Stimulated activated naive CD8-positive, alpha-beta T cell treated with anti-CD3 and anti-CD28 coated beads, Interleukin-15, amount 100 ng/mL, for 72 hours (primary cell): Measurements from ENCODE around the gene PPA2.
"Not testable (repeated sequence)": the region's sequence is repeated elsewhere in the genome, so short reads cannot be mapped to it uniquely, and the experiment has no call there.

Experiments
- ATAC-seq: fragments of 150-1000 bp; cut with Tn5 transposase; 2 replicates; pipeline ENCODE4 v1.10.0; 2021; ENCODE audit warnings: mild to moderate bottlenecking, moderate library complexity
- DNase-seq, 2 donors: peaks; one replicate each; pipeline ENCODE4 v3.0.0; 2021 to 2022
- H3K27ac Mint-ChIP-seq, 2 donors: one replicate each; pipeline ENCODE4 v1.8.0; 2022; ENCODE audit warnings: mild to moderate bottlenecking in 2 of 2, mixed read lengths in 2 of 2, moderate library complexity in 2 of 2
- H3K27me3 Mint-ChIP-seq: one replicate; pipeline ENCODE4 v1.8.0; 2022; ENCODE audit warnings: mixed read lengths
- H3K4me1 Mint-ChIP-seq: one replicate; pipeline ENCODE4 v1.8.0; 2022; ENCODE audit warnings: mild to moderate bottlenecking, mixed read lengths
- H3K4me3 Mint-ChIP-seq, 2 donors: one replicate each; pipeline ENCODE4 v1.8.0; 2022; ENCODE audit warnings: mild to moderate bottlenecking in 2 of 2, mixed read lengths in 2 of 2, moderate library complexity in 1 of 2
- H3K9me3 Mint-ChIP-seq, 2 donors: one replicate each; pipeline ENCODE4 v1.8.0; 2022; ENCODE audit warnings: mixed read lengths in 2 of 2

Gene PPA2

GRCh38 chr4:105469736-105470135 is 4.1 kb downstream of the PPA2 start:
- H3K4me1 Mint-ChIP-seq: peaks cover 31% of the 10 kb centered on the region
- ATAC-seq: no peak

GRCh38 chr4:105466580-105466979 is 7.3 kb downstream of the PPA2 start:
- peaks cover 15 to 29% of the 10 kb centered on the region in 2 donors for H3K9me3 Mint-ChIP-seq
- H3K27ac Mint-ChIP-seq: no peak overlapping the region
- DNase-seq: no peak
- H3K4me1 Mint-ChIP-seq: peaks cover 32% of the 10 kb centered on the region
- H3K4me3 Mint-ChIP-seq: no peak overlapping the region
- H3K27me3 Mint-ChIP-seq: no peaks in the 10 kb centered on the region
- no peak for ATAC-seq

More at GRCh38 chr4:105469736-105470135, 4.1 kb downstream of the PPA2 start:
- Mint-ChIP-seq H3K27ac (no peak overlapping the region), H3K4me3 (no peak overlapping the region), H3K9me3 (peaks cover 9% of the 10 kb centered on the region in 2 donors), H3K27me3 (no peaks in the 10 kb centered on the region)
- DNase-seq: no peak

- H3K27me3 Mint-ChIP-seq, H3K4me3 Mint-ChIP-seq, H3K27ac Mint-ChIP-seq, ATAC-seq, DNase-seq: not testable (repeated sequence)
- H3K9me3 Mint-ChIP-seq: peaks cover 15 to 29% of the 10 kb centered on the region in 2 donors
- peaks cover 21% of the 10 kb centered on the region for H3K4me1 Mint-ChIP-seq
Measured at GRCh38 chr4:105464563-105464962, 9.3 kb downstream of the PPA2 start.

- Mint-ChIP-seq H3K4me3 (no peak overlapping the region), H3K4me1 (peaks cover 18% of the 10 kb centered on the region), H3K27me3 (no peaks in the 10 kb centered on the region)
Measured at GRCh38 chr4:105462576-105462975, 11.3 kb downstream of the PPA2 start.

GRCh38 chr4:105461621-105462382 is 12.1 kb downstream of the PPA2 start:
- H3K4me3 Mint-ChIP-seq: no peak overlapping the region
- DNase-seq: no peak
- H3K27ac Mint-ChIP-seq: no peak overlapping the region
- ATAC-seq: no peak
- H3K9me3 Mint-ChIP-seq: peaks cover 15 to 29% of the 10 kb centered on the region in 2 donors
- H3K4me1 Mint-ChIP-seq: peaks cover 11% of the 10 kb centered on the region
- H3K27me3 Mint-ChIP-seq: no peaks in the 10 kb centered on the region

More at GRCh38 chr4:105462576-105462975, 11.3 kb downstream of the PPA2 start:
- ATAC-seq (no peak), DNase-seq (no peak)
- Mint-ChIP-seq H3K27ac (no peak overlapping the region), H3K9me3 (peaks cover 15 to 29% of the 10 kb centered on the region in 2 donors)

GRCh38 chr4:105461221-105461620 is 12.6 kb downstream of the PPA2 start:
- Mint-ChIP-seq H3K27me3 (no peaks in the 10 kb centered on the region), H3K9me3 (peaks cover 15 to 28% of the 10 kb centered on the region in 2 donors), H3K4me3 (no peak overlapping the region), H3K4me1 (peaks cover 12% of the 10 kb centered on the region), H3K27ac (no peak overlapping the region)
- DNase-seq: no peak
- ATAC-seq: no peak

- peaks cover 13% of the 10 kb centered on the region for H3K4me1 Mint-ChIP-seq
- H3K27ac Mint-ChIP-seq: no peak overlapping the region
- H3K4me3 Mint-ChIP-seq: no peak overlapping the region
- ATAC-seq (no peak), DNase-seq (no peak)
- no peaks in the 10 kb centered on the region for H3K27me3 Mint-ChIP-seq
- H3K9me3 Mint-ChIP-seq: peaks cover 9 to 20% of the 10 kb centered on the region in 2 donors
Measured at GRCh38 chr4:105460306-105460705, 13.6 kb downstream of the PPA2 start.

GRCh38 chr4:105458541-105458940 is 15.3 kb downstream of the PPA2 start:
- not testable (repeated sequence) for H3K4me3 Mint-ChIP-seq, DNase-seq, ATAC-seq, H3K27me3 Mint-ChIP-seq, H3K9me3 Mint-ChIP-seq, H3K27ac Mint-ChIP-seq
- H3K4me1 Mint-ChIP-seq: peaks cover 30% of the 10 kb centered on the region

GRCh38 chr4:105458001-105458400 is 15.9 kb downstream of the PPA2 start:
- no peak for ATAC-seq
- DNase-seq: no peak
- no peak overlapping the region for H3K4me3 Mint-ChIP-seq
- H3K9me3 Mint-ChIP-seq: peaks cover 4 to 5% of the 10 kb centered on the region in 2 donors
- no peaks in the 10 kb centered on the region for H3K27me3 Mint-ChIP-seq
- H3K4me1 Mint-ChIP-seq: peaks cover 33% of the 10 kb centered on the region
- no peak overlapping the region for H3K27ac Mint-ChIP-seq

- no peak overlapping the region for H3K27ac Mint-ChIP-seq
- peaks cover 35% of the 10 kb centered on the region for H3K4me1 Mint-ChIP-seq
Measured at GRCh38 chr4:105455998-105456397, 17.9 kb downstream of the PPA2 start.

GRCh38 chr4:105455182-105455581 is 18.7 kb downstream of the PPA2 start:
- Mint-ChIP-seq H3K27ac (no peak overlapping the region), H3K4me1 (peaks cover 35% of the 10 kb centered on the region), H3K9me3 (no peaks in the 10 kb centered on the region), H3K27me3 (no peaks in the 10 kb centered on the region), H3K4me3 (no peak overlapping the region)
- DNase-seq (no peak), ATAC-seq (no peak)

More at GRCh38 chr4:105455998-105456397, 17.9 kb downstream of the PPA2 start:
- no peak overlapping the region for H3K4me3 Mint-ChIP-seq
- H3K27me3 Mint-ChIP-seq: no peaks in the 10 kb centered on the region
- ATAC-seq: no peak
- DNase-seq: no peak
- H3K9me3 Mint-ChIP-seq: no peaks in the 10 kb centered on the region

GRCh38 chr4:105453550-105454205 is 20.2 kb downstream of the PPA2 start:
- DNase-seq: peak in 1 of 2 donors; percentile 44
- Mint-ChIP-seq H3K4me1 (peaks cover 35% of the 10 kb centered on the region), H3K4me3 (peak overlapping the region in 1 of 2 donors; percentile 46), H3K27me3 (no peaks in the 10 kb centered on the region), H3K9me3 (no peaks in the 10 kb centered on the region), H3K27ac (peak overlapping the region in 1 of 2 donors; percentile 78)
- ATAC-seq: peak; percentile 99

- no peaks in the 10 kb centered on the region for H3K27me3 Mint-ChIP-seq
- no peak overlapping the region for H3K4me3 Mint-ChIP-seq
- DNase-seq (no peak), ATAC-seq (no peak)
- no peaks in the 10 kb centered on the region for H3K9me3 Mint-ChIP-seq
- no peak overlapping the region for H3K27ac Mint-ChIP-seq
- peaks cover 31% of the 10 kb centered on the region for H3K4me1 Mint-ChIP-seq
Measured at GRCh38 chr4:105451346-105451745, 22.5 kb downstream of the PPA2 start.

GRCh38 chr4:105440890-105441289 is 33.0 kb downstream of the PPA2 start:
- ATAC-seq: no peak

GRCh38 chr4:105437637-105438036 is 36.2 kb downstream of the PPA2 start:
- ATAC-seq: no peak
- Mint-ChIP-seq H3K4me1 (peaks cover 4% of the 10 kb centered on the region), H3K4me3 (no peak overlapping the region), H3K9me3 (peaks cover 24 to 26% of the 10 kb centered on the region in 2 donors), H3K27ac (no peak overlapping the region), H3K27me3 (no peaks in the 10 kb centered on the region)
- DNase-seq: no peak

More at GRCh38 chr4:105440890-105441289, 33.0 kb downstream of the PPA2 start:
- Mint-ChIP-seq H3K4me1 (no peaks in the 10 kb centered on the region), H3K27ac (no peak overlapping the region), H3K9me3 (peaks cover 14 to 17% of the 10 kb centered on the region in 2 donors), H3K4me3 (no peak overlapping the region), H3K27me3 (no peaks in the 10 kb centered on the region)
- no peak for DNase-seq

GRCh38 chr4:105436414-105436813 is 37.4 kb downstream of the PPA2 start:
- peaks cover 24 to 26% of the 10 kb centered on the region in 2 donors for H3K9me3 Mint-ChIP-seq
- ATAC-seq: no peak
- H3K4me1 Mint-ChIP-seq: peaks cover 4% of the 10 kb centered on the region
- H3K27me3 Mint-ChIP-seq: no peaks in the 10 kb centered on the region
- DNase-seq: no peak
- H3K27ac Mint-ChIP-seq: no peak overlapping the region
- H3K4me3 Mint-ChIP-seq: no peak overlapping the region
